ENCODE data around the gene PIP5KL1. TPM values are rescaled to one million over a fixed set of nuclear protein-coding genes. Genes with fewer than 3 reads are reported as not detected.
A peak's percentile ranks its signal among the peaks of the same experiment; 100 is the strongest.

Gene PIP5KL1
- total RNA-seq, 1 donor from 2014 or later, result 0.85 TPM

DNA sequence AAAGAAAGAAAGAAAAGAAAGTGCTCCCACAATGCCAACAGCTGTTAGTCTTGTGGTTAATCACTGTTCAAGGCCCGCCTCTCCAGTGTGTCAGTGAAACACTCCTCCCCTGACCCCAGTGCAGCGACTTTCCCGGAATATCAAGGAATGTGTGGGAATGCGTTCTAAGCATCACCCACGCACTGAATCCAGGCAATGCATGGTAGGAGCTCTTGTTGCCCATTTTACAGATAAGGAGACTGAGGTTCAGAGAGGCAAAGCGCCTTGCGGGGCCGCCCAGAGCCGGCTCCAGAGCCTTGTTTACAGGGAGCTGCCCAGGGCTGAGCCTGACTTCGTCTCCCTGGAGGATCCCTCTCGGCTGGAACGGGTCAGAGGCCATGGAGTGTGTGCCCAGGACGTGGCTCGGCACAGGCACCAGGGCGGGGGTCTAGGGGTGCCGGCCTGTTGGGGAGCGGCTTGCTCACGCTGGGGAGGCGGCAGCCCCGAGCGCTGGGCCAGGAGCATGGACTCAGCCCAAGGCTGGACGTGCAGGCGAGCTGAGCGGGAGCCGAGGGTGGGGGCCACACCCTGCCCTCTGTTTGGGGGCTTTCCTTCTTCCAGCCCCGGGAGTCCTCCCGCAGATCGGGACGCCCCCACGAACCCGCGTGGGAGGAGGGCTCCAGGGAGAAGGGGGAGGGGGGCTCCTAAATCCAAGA is 32.0 kb downstream of the PIP5KL1 start:
- H3K36me3 ChIP-seq, result peaks cover 26% of the 10 kb centered on the region
- H3K9me3 ChIP-seq (replicated peaks), result peaks cover 7% of the 10 kb centered on the region
- peak overlapping the region; percentile 95 for H3K27ac ChIP-seq (replicated peaks)
- TF ChIP-seq, protein P1, sequence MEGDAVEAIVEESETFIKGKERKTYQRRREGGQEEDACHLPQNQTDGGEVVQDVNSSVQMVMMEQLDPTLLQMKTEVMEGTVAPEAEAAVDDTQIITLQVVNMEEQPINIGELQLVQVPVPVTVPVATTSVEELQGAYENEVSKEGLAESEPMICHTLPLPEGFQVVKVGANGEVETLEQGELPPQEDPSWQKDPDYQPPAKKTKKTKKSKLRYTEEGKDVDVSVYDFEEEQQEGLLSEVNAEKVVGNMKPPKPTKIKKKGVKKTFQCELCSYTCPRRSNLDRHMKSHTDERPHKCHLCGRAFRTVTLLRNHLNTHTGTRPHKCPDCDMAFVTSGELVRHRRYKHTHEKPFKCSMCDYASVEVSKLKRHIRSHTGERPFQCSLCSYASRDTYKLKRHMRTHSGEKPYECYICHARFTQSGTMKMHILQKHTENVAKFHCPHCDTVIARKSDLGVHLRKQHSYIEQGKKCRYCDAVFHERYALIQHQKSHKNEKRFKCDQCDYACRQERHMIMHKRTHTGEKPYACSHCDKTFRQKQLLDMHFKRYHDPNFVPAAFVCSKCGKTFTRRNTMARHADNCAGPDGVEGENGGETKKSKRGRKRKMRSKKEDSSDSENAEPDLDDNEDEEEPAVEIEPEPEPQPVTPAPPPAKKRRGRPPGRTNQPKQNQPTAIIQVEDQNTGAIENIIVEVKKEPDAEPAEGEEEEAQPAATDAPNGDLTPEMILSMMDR (IDR thresholded peaks at IDR 0.05; ENCODE audit: borderline replicate concordance), result no peak
- H3K4me1 ChIP-seq, result peaks cover 52% of the 10 kb centered on the region
- intact Hi-C loops (cut with micrococcal nuclease), result no loop called here
- peak overlapping the region; percentile 99 for H3K4me3 ChIP-seq
- no peak for DNase-seq
- H3K27me3 ChIP-seq (ENCODE audit: low read depth), result no peaks in the 10 kb centered on the region

DNA sequence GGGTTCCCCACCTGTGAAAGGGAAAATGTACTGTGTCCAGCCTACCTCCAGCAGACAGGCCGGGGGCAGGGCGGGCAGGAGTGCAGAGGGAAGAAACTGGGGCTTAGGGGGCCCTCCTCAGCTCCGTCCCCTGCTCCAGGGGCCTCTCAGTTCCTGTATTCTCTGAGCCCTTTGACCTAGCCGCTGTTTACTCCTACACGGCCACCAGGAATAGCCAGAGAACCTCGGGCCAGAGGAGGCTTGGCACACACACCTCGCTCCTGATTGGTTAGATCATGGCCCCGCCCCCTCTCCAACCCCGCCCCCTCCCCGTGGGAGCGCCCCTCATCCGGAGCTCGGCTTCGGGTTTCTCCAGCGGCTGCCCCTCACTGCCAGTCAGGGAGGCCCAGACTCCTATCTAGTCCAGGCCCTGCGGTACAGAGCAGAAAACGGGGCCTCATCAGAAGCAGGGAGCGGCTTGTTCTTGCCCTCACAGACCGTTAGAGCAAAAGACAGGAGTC is 33.3 kb downstream of the PIP5KL1 start:
- Histone ChIP-seq H3K9me3 (replicated peaks) (peaks cover 19% of the 10 kb centered on the region), H3K27ac (replicated peaks) (peak overlapping the region; percentile 95), H3K36me3 (peaks cover 39% of the 10 kb centered on the region), H3K4me3 (peak overlapping the region; percentile 99), H3K4me1 (peaks cover 43% of the 10 kb centered on the region), H3K27me3 (ENCODE audit: low read depth) (no peaks in the 10 kb centered on the region)
- intact Hi-C loops (cut with micrococcal nuclease), result no loop called here
- TF ChIP-seq, protein P1 (IDR thresholded peaks at IDR 0.05; ENCODE audit: borderline replicate concordance), result no peak
- peak; percentile 87 for DNase-seq

DNA sequence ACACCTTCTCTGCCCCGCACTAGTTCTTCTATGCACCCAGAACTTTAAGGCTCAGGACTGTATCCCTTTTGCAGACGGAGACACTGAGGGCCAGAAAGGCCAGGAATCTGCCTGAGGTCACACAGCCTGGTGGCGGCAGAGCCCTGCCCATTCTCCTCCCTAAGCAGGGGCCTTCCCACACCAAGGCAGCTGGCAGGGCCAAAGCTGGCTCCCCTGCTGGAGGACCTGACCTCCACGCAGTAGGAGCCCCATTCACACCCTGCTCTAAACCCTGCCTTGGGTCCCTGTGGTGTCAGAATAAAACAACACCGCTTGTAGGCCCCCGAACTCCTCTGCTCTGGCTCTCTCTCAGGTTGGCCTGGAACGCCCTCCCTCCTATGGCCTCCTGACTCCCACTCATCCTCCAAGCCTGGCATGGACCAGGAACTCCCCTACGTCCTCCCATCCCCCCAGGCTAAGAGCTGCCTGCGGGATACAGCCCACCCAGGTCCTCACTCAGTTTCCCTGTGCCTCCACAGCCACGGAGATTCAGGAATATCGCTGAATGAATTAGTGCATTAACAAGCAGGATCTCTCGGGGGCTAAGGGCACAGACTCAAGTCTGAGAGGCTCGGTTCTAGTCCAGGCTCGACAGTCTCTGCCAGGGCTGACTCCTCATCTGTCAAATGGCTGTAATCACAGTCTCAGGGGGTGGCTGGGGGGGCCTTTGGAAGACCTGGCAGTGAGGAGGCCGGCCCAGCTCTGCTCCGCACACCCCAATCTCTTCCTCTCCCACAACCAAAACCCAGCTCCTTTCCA is 34.0 kb downstream of the PIP5KL1 start:
- no peak for DNase-seq
- Histone ChIP-seq H3K36me3 (peaks cover 45% of the 10 kb centered on the region), H3K9me3 (replicated peaks) (peaks cover 19% of the 10 kb centered on the region), H3K27ac (replicated peaks) (peak overlapping the region; percentile 95), H3K4me1 (peaks cover 43% of the 10 kb centered on the region), H3K4me3 (peak overlapping the region; percentile 99), H3K27me3 (ENCODE audit: low read depth) (no peaks in the 10 kb centered on the region)
- intact Hi-C loops (cut with micrococcal nuclease), result no loop called here
- TF ChIP-seq, protein P1 (IDR thresholded peaks at IDR 0.05; ENCODE audit: borderline replicate concordance), result no peak

DNA sequence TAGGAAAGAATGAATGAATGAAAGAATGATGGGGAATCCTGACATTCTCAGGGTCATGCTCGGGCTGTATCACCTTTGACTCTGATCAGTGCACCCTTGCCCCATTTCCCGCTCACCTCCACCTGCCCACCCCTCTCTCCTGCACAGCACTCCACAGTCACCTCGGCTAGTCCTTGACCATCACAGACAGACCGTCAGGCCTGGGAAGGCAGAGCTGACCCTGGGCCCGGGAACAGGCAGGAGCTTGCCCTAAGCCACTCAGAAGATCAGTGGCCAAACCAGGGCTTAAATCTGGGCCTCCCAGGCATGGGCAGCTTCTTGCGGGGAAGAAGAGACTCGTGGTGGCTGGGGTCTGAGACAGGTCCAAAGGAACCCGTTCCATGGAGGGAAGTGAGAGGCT is 34.8 kb downstream of the PIP5KL1 start:
- no peaks in the 10 kb centered on the region for H3K27me3 ChIP-seq (ENCODE audit: low read depth)
- peaks cover 51% of the 10 kb centered on the region for H3K36me3 ChIP-seq
- DNase-seq, result no peak
- no peak overlapping the region for H3K27ac ChIP-seq (replicated peaks)
- intact Hi-C loops (cut with micrococcal nuclease), result no loop called here
- no peak overlapping the region for H3K4me3 ChIP-seq
- peaks cover 19% of the 10 kb centered on the region for H3K9me3 ChIP-seq (replicated peaks)
- peaks cover 43% of the 10 kb centered on the region for H3K4me1 ChIP-seq
- TF ChIP-seq, protein P1 (IDR thresholded peaks at IDR 0.05; ENCODE audit: borderline replicate concordance), result no peak

DNA sequence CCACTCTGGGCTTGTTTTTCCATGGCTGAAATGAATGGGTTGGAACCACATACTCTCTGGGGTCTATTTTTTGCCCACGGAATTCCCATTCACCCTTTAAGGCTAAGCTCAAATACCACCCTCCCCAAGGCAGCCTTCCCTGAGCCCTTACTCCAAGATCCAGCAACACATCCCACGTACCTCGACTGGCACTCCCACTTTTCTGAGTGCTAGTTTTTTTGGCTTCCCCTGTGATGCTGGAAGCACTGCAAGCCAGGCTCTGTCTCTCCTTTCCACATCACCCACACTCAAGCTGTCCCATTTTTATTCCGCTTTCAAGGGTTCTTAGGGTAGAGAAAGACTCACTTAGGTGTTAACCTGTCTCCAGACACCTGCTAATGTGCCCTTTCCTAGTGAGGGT is 37.2 kb downstream of the PIP5KL1 start:
- Histone ChIP-seq H3K27me3 (ENCODE audit: low read depth) (no peaks in the 10 kb centered on the region), H3K4me3 (no peak overlapping the region), H3K27ac (replicated peaks) (no peak overlapping the region), H3K36me3 (peaks cover 73% of the 10 kb centered on the region), H3K4me1 (peaks cover 28% of the 10 kb centered on the region), H3K9me3 (replicated peaks) (peaks cover 19% of the 10 kb centered on the region)
- intact Hi-C loops (cut with micrococcal nuclease), result no loop called here
- DNase-seq, result no peak
- TF ChIP-seq, protein P1 (IDR thresholded peaks at IDR 0.05; ENCODE audit: borderline replicate concordance), result no peak
